H9 (cell line): ENCODE results near the gene CUBN. TPM values are rescaled to one million over a fixed set of nuclear protein-coding genes. Genes with fewer than 3 reads are reported as not detected.

Experiments used
- DNase-seq: peaks from one replicate; pipeline ENCODE4 v3.0.0-alpha.2; 2017
- H2AFZ ChIP-seq: one replicate; pipeline ENCODE4 v1.6.1; 2013; ENCODE audit warnings: mild to moderate bottlenecking, low read length, control low read depth, moderate library complexity
- H2AK5ac ChIP-seq: 2 replicates; pipeline ENCODE4 v1.6.1; 2013; ENCODE audit warnings: low read length, control low read depth, mixed read lengths; ENCODE audit not compliant: insufficient read length
- H2BK120ac ChIP-seq: one replicate; pipeline ENCODE4 v1.6.1; 2013; ENCODE audit warnings: low read depth, mild to moderate bottlenecking, low read length, control low read depth, inconsistent platforms; ENCODE audit not compliant: poor library complexity, severe bottlenecking
- H2BK12ac ChIP-seq: 2 replicates; pipeline ENCODE4 v1.6.1; 2013; ENCODE audit warnings: low read length, control low read depth, mixed read lengths, low read depth; ENCODE audit not compliant: insufficient read length
- H2BK15ac ChIP-seq: 2 replicates; pipeline ENCODE4 v1.6.1; 2013; ENCODE audit warnings: low read depth, low read length, control low read depth
- H2BK20ac ChIP-seq: one replicate; pipeline ENCODE4 v1.6.1; 2013; ENCODE audit warnings: low read depth, mild to moderate bottlenecking, low read length, control low read depth, inconsistent platforms; ENCODE audit not compliant: poor library complexity, severe bottlenecking
- H2BK5ac ChIP-seq: 2 replicates; pipeline ENCODE4 v1.6.1; 2013; ENCODE audit warnings: low read length, control low read depth, mixed read lengths; ENCODE audit not compliant: insufficient read length
- H3K14ac ChIP-seq: 2 replicates; pipeline ENCODE4 v1.6.1; 2013; ENCODE audit warnings: low read length, control low read depth; ENCODE audit not compliant: insufficient read depth
- H3K18ac ChIP-seq: 2 replicates; pipeline ENCODE4 v1.6.1; 2013; ENCODE audit warnings: low read depth, mild to moderate bottlenecking, mixed read lengths, low read length, control low read depth; ENCODE audit not compliant: insufficient read length
- H3K23ac ChIP-seq: 2 replicates; pipeline ENCODE4 v1.6.1; 2013; ENCODE audit warnings: low read length, control low read depth, mixed read lengths, low read depth; ENCODE audit not compliant: insufficient read length
- H3K23me2 ChIP-seq: 2 replicates; pipeline ENCODE4 v1.6.1; 2013; ENCODE audit warnings: low read depth, mild to moderate bottlenecking, mixed read lengths, low read length, control low read depth; ENCODE audit not compliant: insufficient read length, poor library complexity, severe bottlenecking
- H3K27ac ChIP-seq: 2 replicates; pipeline ENCODE4 v1.5.1; 2013; ENCODE audit warnings: low read length, control low read depth, mixed read lengths, low read depth; ENCODE audit not compliant: insufficient read length
- H3K27me3 ChIP-seq: 2 replicates; pipeline ENCODE4 v1.6.1; 2013; ENCODE audit warnings: low read length, control low read depth, inconsistent platforms; ENCODE audit not compliant: insufficient read depth
- H3K4ac ChIP-seq: 2 replicates; pipeline ENCODE4 v1.6.1; 2013; ENCODE audit warnings: low read depth, mild to moderate bottlenecking, control low read depth, inconsistent platforms, low read length, moderate library complexity
- H3K4me1 ChIP-seq: 2 replicates; pipeline ENCODE4 v1.6.1; 2013; ENCODE audit warnings: low read length, control low read depth, inconsistent platforms; ENCODE audit not compliant: insufficient read depth
- H3K4me2 ChIP-seq: 2 replicates; pipeline ENCODE4 v1.6.1; 2013; ENCODE audit warnings: low read length, control low read depth, mixed read lengths; ENCODE audit not compliant: insufficient read length, insufficient read depth
- H3K56ac ChIP-seq: 2 replicates; pipeline ENCODE4 v1.6.1; 2013; ENCODE audit warnings: low read depth, mild to moderate bottlenecking, mixed read lengths, low read length, control low read depth; ENCODE audit not compliant: insufficient read length
- H3K79me1 ChIP-seq: 2 replicates; pipeline ENCODE4 v1.6.1; 2013; ENCODE audit warnings: low read depth, mild to moderate bottlenecking, moderate library complexity, low read length, control low read depth, inconsistent platforms; ENCODE audit not compliant: insufficient read depth, poor library complexity, severe bottlenecking
- H3K79me2 ChIP-seq: 2 replicates; pipeline ENCODE4 v1.6.1; 2013; ENCODE audit warnings: low read length, control low read depth, inconsistent platforms; ENCODE audit not compliant: insufficient read depth
- H3K9ac ChIP-seq: 2 replicates; pipeline ENCODE4 v1.6.1; 2013; ENCODE audit warnings: low read length, control low read depth, mixed read lengths; ENCODE audit not compliant: insufficient read length; ENCODE audit errors: extremely low read depth
- H3K9me3 ChIP-seq: one replicate; pipeline ENCODE4 v1.6.1; 2013; ENCODE audit warnings: low read depth, low read length, inconsistent platforms; ENCODE audit not compliant: control insufficient read depth
- H3T11ph ChIP-seq: one replicate; pipeline ENCODE4 v1.6.1; 2013; ENCODE audit warnings: mild to moderate bottlenecking, low read length, control low read depth, inconsistent platforms
- H4K20me1 ChIP-seq: one replicate; pipeline ENCODE4 v1.6.1; 2013; ENCODE audit not compliant: control insufficient read depth, insufficient read length, insufficient read depth
- H4K5ac ChIP-seq: 2 replicates; pipeline ENCODE4 v1.6.1; 2013; ENCODE audit warnings: low read depth, mild to moderate bottlenecking, mixed read lengths, low read length, control low read depth; ENCODE audit not compliant: insufficient read length
- H4K8ac ChIP-seq: replicated peaks from 2 replicates; pipeline ENCODE4 v1.6.1; 2013; ENCODE audit warnings: low read length, control low read depth, mixed read lengths, low read depth; ENCODE audit not compliant: insufficient read length
- H4K91ac ChIP-seq: 2 replicates; pipeline ENCODE4 v1.6.1; 2013; ENCODE audit warnings: low read depth, mild to moderate bottlenecking, moderate library complexity, mixed read lengths, low read length, control low read depth; ENCODE audit not compliant: insufficient read length
- H3K27ac Mint-ChIP-seq, 3 experiments: 2 replicates in 2 of 3; 3 replicates in 1 of 3; pipeline ENCODE4 v1.8.0; 2020 to 2021; ENCODE audit warnings: mixed read lengths in 3 of 3, mild to moderate bottlenecking in 1 of 3, moderate library complexity in 1 of 3
- H3K27me3 Mint-ChIP-seq: 2 replicates; pipeline ENCODE4 v1.8.0; 2021; ENCODE audit warnings: low read depth, mild to moderate bottlenecking, moderate library complexity, mixed read lengths
- H3K36me3 Mint-ChIP-seq, 3 experiments: 2 replicates in 2 of 3; 3 replicates in 1 of 3; pipeline ENCODE4 v1.8.0; 2020 to 2021; ENCODE audit warnings: low read depth in 3 of 3, mixed read lengths in 3 of 3; ENCODE audit not compliant: insufficient read depth in 1 of 3
- H3K4me1 Mint-ChIP-seq, 2 experiments: 2 replicates each; pipeline ENCODE4 v1.8.0; 2020; ENCODE audit warnings: mixed read lengths in 2 of 2
- H3K4me3 Mint-ChIP-seq, 2 experiments: 2 replicates in 1 of 2; 3 replicates in 1 of 2; pipeline ENCODE4 v1.8.0; 2020 to 2021; ENCODE audit warnings: mild to moderate bottlenecking in 2 of 2, mixed read lengths in 2 of 2, moderate library complexity in 1 of 2
- H3K9me3 Mint-ChIP-seq, 2 experiments: 2 replicates in 1 of 2; 3 replicates in 1 of 2; pipeline ENCODE4 v1.8.0; 2020; ENCODE audit warnings: mild to moderate bottlenecking in 2 of 2, mixed read lengths in 2 of 2, moderate library complexity in 1 of 2
- WGBS: extraction: QIAGEN DNeasy Blood & Tissue Kit; methylation state at CpG from one replicate; pipeline ENCODE4 v1.1.7; 2013; ENCODE audit warnings: missing lambda C conversion rate, low lambda C conversion rate, mixed read lengths; ENCODE audit not compliant: insufficient read length; ENCODE audit errors: extremely low coverage; 5-methylcytosine and 5-hydroxymethylcytosine counted together
- total RNA-seq: library from RNA; stranded (reverse); gene quantifications from 2 replicates; pipeline ENCODE4 v1.2.1, GENCODE V29; 2021
- TF ChIP-seq, protein P1 (sequence below): fragments of 200-600 bp; sonication (generic); conservative IDR thresholded peaks from 3 replicates; pipeline ENCODE4 v1.8.0; 2021; ENCODE audit warnings: antibody characterized with exemption, mild to moderate bottlenecking

CUBN gene
- total RNA-seq, 1 experiment from 2014 or later = 0.26 TPM

- H2BK120ac ChIP-seq = no peak overlapping the region
- no peak overlapping the region for H3K27ac ChIP-seq
- H3K23ac ChIP-seq = no peak overlapping the region
- no peak overlapping the region for H3K14ac ChIP-seq
- Mint-ChIP-seq H3K27me3 (peaks cover 2% of the 10 kb centered on the region; the same call in 1 of the 2 replicates), H3K36me3 (no peaks in the 10 kb centered on the region; a peak in 1 of 7 replicates), H3K4me1 (peaks cover 33 to 36% of the 10 kb centered on the region in 2 experiments), H3K27ac (0 out of 7 replicates have a peak overlapping the region, but pooled peaks of 1 of the 3 experiments have one; percentile 17), H3K9me3 (no peaks in the 10 kb centered on the region), H3K4me3 (no peak overlapping the region)
- 0 out of 2 replicates have a peak, but pooled peaks cover 3% of the 10 kb centered on the region for H3K4me1 ChIP-seq
- no peak overlapping the region for H3K4ac ChIP-seq
- WGBS = no CpG with 5 or more reads among the region's 5 CpGs
- H2AK5ac ChIP-seq = no peak overlapping the region
- no peak overlapping the region for H2BK20ac ChIP-seq
- H3K9ac ChIP-seq = no peak overlapping the region
- H4K20me1 ChIP-seq = no peaks in the 10 kb centered on the region
- H3T11ph ChIP-seq = no peak overlapping the region
- no peak overlapping the region for H2BK12ac ChIP-seq
- H3K27me3 ChIP-seq = no peaks in the 10 kb centered on the region
- no peaks in the 10 kb centered on the region for H3K9me3 ChIP-seq
- H3K79me1 ChIP-seq = no peaks in the 10 kb centered on the region
- TF ChIP-seq, protein P1, sequence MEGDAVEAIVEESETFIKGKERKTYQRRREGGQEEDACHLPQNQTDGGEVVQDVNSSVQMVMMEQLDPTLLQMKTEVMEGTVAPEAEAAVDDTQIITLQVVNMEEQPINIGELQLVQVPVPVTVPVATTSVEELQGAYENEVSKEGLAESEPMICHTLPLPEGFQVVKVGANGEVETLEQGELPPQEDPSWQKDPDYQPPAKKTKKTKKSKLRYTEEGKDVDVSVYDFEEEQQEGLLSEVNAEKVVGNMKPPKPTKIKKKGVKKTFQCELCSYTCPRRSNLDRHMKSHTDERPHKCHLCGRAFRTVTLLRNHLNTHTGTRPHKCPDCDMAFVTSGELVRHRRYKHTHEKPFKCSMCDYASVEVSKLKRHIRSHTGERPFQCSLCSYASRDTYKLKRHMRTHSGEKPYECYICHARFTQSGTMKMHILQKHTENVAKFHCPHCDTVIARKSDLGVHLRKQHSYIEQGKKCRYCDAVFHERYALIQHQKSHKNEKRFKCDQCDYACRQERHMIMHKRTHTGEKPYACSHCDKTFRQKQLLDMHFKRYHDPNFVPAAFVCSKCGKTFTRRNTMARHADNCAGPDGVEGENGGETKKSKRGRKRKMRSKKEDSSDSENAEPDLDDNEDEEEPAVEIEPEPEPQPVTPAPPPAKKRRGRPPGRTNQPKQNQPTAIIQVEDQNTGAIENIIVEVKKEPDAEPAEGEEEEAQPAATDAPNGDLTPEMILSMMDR = no peak
- no peak overlapping the region for H3K18ac ChIP-seq
- H3K56ac ChIP-seq = no peak overlapping the region
- no peaks in the 10 kb centered on the region for H3K79me2 ChIP-seq
- no peak overlapping the region for H4K91ac ChIP-seq
- H4K5ac ChIP-seq = no peak overlapping the region
- H2BK15ac ChIP-seq = no peak overlapping the region
- no peak overlapping the region for H4K8ac ChIP-seq
- no peak for DNase-seq
- no peak overlapping the region for H2BK5ac ChIP-seq
- H3K4me2 ChIP-seq = no peak overlapping the region
- H3K23me2 ChIP-seq = no peaks in the 10 kb centered on the region
- H2AFZ ChIP-seq = no peak overlapping the region
These were observed 177.5 kb downstream of the CUBN start for GRCh38 chr10:16952080-16952479.
